ENCODE data around the gene S100A2.
"Not testable (repeated sequence)": the region's sequence is repeated elsewhere in the genome, so short reads cannot be mapped to it uniquely, and the experiment has no call there.

S100A2 gene

GRCh38 chr1:153527023-153527682 lies 38.5 kb downstream of the S100A2 start:
- DNase-seq = no peak

DNA sequence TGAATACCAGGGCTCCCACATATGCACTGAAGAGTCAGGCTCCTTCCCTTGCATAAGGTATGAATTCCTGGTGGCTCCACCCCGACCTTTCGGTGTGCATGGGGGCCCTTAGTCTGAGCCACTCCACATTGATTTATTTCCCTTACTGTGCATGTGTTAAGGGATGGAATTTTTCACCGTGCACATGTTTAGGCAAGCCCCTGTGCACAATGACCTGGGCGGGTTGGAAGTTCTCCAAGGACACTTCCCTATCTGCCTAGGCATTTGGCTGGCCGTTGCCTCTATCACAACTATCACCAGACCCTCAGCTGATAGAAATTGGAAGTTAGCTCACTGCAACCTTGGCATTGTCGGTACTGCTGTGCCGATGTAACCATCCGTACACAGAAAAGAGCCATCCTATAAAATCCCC lies 39.5 kb downstream of the S100A2 start:
- peak; percentile 64 to 73 for DNase-seq

DNA sequence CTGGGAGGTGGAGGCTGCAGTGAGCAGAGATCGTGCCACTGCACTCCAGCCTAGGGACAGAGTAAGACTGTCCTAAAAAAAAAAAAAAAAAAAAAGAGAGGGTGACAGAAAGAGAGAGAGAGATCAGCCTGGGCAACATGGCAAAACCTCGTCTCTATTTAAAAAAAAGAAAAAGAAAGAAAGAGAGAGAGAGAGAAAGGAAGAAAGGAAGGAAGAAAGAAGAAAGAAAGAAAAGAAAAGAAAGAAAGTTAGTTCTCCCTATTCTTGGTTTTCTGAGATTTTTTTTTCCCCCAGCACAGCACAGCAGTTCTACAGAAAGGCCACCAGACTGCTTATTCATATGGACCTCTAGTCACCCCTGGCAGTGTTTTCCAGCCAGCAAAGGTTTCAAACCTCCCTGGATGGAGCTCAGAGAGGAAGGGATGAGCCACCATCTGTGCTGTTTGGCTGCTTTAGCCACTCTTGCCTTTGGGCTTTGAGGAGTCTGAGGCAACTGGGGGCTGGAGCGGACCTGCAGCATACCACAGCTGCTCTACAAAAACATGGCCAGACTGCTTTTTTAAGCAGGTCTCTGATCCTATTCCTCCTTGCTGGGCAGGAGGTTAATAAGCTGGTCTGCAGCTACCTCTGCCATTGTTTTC lies 40.4 kb downstream of the S100A2 start:
- DNase-seq = no peak

DNA sequence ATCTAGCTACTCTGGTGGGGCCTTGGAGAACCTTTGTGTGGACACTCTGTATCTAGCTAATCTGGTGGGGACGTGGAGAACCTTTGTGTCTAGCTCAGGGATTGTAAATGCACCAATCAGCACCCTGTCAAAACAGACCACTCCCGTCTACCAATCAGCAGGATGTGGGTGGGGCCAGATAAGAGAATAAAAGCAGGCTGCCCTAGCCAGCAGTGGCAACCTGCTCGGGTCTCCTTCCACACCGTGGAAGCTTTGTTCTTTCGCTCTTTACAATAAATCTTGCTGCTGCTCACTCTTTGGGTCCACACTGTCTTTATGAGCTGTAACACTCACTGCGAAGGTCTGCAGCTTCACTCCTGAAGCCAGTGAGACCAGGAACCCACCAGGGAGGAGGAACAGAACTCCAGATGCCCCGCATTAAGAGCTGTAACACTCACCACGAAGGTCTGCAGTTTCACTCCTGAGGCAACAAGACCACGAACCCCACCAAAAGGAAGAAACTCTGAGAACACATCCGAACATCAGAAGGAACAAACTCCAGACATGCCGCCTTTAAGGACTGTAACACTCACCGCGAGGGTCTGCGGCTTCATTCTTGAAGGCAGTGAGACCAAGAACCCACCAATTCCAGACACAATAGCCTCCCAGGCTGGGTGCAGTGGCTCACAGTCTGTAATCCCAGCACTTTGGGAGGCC lies 43.1 kb downstream of the S100A2 start:
- not testable (repeated sequence) for DNase-seq

- DNase-seq = not testable (repeated sequence)
Measured at GRCh38 chr1:153521808-153522207, 43.8 kb downstream of the S100A2 start.

GRCh38 chr1:153520818-153521476 lies 44.7 kb downstream of the S100A2 start:
- DNase-seq = no peak

GRCh38 chr1:153520137-153520691 lies 45.4 kb downstream of the S100A2 start:
- not testable (repeated sequence) for DNase-seq

DNA sequence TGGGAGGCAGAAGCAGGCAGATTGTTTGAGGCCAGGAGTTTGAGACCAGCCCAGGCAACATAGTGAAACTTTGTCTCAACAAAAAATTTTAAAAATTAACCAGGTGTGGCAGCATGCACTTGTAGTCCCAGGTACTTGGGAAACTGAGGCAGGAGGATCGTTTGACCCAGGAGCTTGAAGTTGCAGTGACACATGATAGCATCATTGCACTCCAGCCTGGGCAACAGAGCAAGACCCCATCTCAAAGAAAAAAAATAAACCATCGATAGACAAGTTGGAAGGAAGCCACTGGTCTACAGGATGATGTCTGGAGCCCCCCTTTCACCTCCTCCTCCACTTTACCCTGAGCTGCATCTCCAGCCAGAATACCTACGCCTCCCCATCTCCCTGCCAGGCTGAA lies 46.4 kb downstream of the S100A2 start:
- no peak for DNase-seq

DNA sequence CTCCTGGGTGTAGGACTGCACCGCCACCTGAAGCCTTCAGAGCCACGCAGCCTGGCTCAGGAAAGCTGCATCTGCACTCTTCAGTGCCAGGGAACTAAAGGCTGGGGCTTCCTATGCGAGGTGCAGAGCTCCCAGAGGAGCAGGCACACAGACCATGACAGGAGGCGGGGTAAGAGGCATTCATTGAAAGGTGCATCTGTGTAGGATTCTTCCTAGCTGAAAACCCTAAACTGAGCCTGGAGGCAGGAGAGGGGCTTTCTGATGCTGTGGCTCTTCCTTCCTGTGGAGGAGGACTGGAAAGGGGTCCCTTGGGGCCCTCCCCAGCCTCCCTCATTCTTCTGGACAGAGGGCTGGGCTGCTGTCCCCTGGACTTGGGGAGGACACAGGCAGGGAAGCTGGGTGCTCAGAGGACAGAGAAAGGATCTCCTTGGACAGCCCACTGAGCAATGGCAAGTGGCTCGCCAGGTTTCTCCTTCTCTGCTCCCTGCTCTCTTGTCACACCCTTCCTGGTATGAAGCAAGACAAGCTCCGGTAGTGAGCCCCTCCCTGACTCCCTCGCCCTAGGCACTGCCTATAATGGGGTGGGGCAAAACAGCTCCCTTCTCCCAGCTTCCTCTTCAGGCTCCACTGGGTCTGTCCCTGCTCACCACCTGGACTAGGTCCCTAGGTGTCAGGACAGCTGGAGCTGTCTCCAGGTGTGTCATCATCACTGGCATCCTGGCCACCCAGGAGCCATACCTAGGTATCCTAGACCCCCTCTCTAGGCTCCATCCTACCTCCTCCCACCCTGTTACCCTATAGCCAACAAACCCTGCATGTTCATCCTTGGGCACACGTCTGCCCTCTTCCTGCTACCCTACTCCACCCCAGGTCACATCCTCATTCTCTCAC lies 49.9 kb downstream of the S100A2 start:
- DNase-seq = peak in 1 of 2 experiments; percentile 30

- DNase-seq = no peak
Measured at GRCh38 chr1:153513666-153514065, 52.0 kb downstream of the S100A2 start.

DNA sequence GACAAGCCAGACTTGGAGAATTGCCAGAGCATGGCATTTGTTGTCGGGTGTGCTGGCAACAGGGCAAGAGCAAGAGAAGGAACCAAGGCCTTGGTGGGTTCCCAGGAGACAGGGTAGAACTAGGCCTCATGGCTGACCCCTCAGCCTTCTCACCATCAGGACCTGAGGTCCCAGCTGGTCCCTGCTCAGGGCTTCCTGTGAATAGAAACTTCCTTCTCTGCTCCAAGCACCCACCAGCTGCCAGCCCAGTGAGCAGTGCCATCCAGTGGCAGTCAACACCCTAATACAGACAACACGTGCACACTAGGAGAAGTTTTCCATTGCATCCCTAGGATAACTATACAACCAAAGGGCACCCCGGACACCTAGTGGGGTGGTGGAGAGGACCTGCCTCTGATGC lies 52.6 kb downstream of the S100A2 start:
- peak; percentile 43 to 69 for DNase-seq

Data from SHP77 (cell line).